Ishikawa (cell line): ENCODE results near the gene CTNND2.

Experiments used
- CEBPB ChIP-seq: IDR thresholded peaks from 2 replicates; pipeline ENCODE4 v1.6.1; 2012
- CREB1 ChIP-seq: IDR thresholded peaks from 2 replicates; pipeline ENCODE4 v1.6.1; 2012; ENCODE audit warnings: low read depth
- EGR1 ChIP-seq: IDR thresholded peaks from 2 replicates; pipeline ENCODE4 v1.6.1; 2012
- EP300 ChIP-seq: IDR thresholded peaks from 2 replicates; pipeline ENCODE4 v1.6.1; 2012; ENCODE audit warnings: borderline replicate concordance
- FOXM1 ChIP-seq: IDR thresholded peaks from 2 replicates; pipeline ENCODE4 v1.6.1; 2012; ENCODE audit warnings: low read depth, borderline replicate concordance
- NFIC ChIP-seq: IDR thresholded peaks from 2 replicates; pipeline ENCODE4 v1.6.1; 2012
- RAD21 ChIP-seq: IDR thresholded peaks from 2 replicates; pipeline ENCODE4 v1.6.1; 2012; ENCODE audit warnings: low read depth
- TAF1 ChIP-seq: IDR thresholded peaks from 2 replicates; pipeline ENCODE4 v1.6.1; 2012; ENCODE audit warnings: low read depth, mild to moderate bottlenecking
- TCF12 ChIP-seq: IDR thresholded peaks from 2 replicates; pipeline ENCODE4 v1.6.1; 2012; ENCODE audit warnings: low read depth
- TEAD4 ChIP-seq: IDR thresholded peaks from 2 replicates; pipeline ENCODE4 v1.6.1; 2012
- USF1 ChIP-seq: IDR thresholded peaks from 2 replicates; pipeline ENCODE4 v1.6.1; 2012
- YY1 ChIP-seq: IDR thresholded peaks from 2 replicates; pipeline ENCODE4 v1.6.1; 2012; ENCODE audit warnings: low read depth
- ZBTB7A ChIP-seq: IDR thresholded peaks from 2 replicates; pipeline ENCODE4 v1.6.1; 2012; ENCODE audit warnings: low read depth
- TF ChIP-seq, protein P1 (sequence below): IDR thresholded peaks from 2 replicates; pipeline ENCODE4 v1.6.1; 2012; ENCODE audit warnings: low read depth, mild to moderate bottlenecking
- TF ChIP-seq, protein P2 (sequence below): IDR thresholded peaks from 2 replicates; pipeline ENCODE4 v1.6.1; 2012

CTNND2 gene

DNA sequence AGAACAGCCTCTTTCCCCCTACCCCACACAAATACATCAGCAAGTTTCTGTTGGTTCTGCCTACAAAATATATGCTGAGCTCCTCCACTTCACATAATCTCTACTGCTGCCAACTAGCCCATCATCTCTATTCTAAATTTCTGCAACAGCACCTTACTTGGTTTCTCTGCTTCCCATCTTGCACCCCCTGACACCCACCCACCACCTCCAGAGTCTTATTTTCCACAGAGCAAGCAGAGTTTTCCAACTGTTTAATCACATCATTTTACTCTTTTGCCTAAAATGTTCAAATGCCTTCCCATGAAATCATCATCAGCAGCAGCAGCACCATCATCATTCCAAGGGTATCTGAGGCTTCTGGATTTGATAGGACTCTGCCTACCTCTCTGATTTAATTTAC lies 295.7 kb downstream of the CTNND2 start:
- no peak for TF ChIP-seq FOXM1
- no peak for TF ChIP-seq EP300
- TF ChIP-seq CREB1 = no peak
- no peak for TF ChIP-seq YY1
- no peak for TF ChIP-seq TCF12
- no peak for TF ChIP-seq RAD21
- TF ChIP-seq USF1 = no peak
- no peak for TF ChIP-seq TAF1
- no peak for TF ChIP-seq EGR1
- no peak for TF ChIP-seq NFIC
- TF ChIP-seq, protein P1, sequence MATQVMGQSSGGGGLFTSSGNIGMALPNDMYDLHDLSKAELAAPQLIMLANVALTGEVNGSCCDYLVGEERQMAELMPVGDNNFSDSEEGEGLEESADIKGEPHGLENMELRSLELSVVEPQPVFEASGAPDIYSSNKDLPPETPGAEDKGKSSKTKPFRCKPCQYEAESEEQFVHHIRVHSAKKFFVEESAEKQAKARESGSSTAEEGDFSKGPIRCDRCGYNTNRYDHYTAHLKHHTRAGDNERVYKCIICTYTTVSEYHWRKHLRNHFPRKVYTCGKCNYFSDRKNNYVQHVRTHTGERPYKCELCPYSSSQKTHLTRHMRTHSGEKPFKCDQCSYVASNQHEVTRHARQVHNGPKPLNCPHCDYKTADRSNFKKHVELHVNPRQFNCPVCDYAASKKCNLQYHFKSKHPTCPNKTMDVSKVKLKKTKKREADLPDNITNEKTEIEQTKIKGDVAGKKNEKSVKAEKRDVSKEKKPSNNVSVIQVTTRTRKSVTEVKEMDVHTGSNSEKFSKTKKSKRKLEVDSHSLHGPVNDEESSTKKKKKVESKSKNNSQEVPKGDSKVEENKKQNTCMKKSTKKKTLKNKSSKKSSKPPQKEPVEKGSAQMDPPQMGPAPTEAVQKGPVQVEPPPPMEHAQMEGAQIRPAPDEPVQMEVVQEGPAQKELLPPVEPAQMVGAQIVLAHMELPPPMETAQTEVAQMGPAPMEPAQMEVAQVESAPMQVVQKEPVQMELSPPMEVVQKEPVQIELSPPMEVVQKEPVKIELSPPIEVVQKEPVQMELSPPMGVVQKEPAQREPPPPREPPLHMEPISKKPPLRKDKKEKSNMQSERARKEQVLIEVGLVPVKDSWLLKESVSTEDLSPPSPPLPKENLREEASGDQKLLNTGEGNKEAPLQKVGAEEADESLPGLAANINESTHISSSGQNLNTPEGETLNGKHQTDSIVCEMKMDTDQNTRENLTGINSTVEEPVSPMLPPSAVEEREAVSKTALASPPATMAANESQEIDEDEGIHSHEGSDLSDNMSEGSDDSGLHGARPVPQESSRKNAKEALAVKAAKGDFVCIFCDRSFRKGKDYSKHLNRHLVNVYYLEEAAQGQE = no peak
- no peak for TF ChIP-seq ZBTB7A
- TF ChIP-seq, protein P2, sequence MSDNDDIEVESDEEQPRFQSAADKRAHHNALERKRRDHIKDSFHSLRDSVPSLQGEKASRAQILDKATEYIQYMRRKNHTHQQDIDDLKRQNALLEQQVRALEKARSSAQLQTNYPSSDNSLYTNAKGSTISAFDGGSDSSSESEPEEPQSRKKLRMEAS = no peak
- no peak for TF ChIP-seq TEAD4
- no peak for TF ChIP-seq CEBPB

DNA sequence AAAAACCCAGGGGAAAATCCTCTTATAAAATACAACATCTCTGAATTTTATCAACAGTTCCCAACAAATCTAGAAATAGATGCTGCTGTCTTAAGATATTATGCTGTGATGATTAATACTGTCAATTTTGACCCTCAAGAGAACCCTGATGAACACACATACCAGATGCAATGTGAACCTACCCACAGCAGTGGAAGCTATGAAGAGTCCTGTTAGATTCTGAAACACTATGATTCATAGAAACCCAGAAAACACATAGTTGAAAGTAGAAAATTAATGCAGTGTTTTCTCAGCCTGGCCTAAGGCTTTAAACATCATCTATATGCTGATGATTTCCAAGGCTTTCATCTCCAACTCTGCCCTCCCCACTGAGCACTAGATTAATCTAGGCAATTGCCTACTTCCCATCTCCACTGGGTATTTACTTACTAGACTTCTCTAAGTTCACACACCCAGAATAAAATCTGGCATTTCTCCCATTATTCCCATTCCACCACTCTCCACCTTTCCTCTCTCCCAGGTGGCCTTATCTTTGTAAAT lies 296.2 kb downstream of the CTNND2 start:
- TF ChIP-seq FOXM1 (no peak), NFIC (no peak), TAF1 (no peak), USF1 (no peak), ZBTB7A (no peak), CEBPB (no peak), RAD21 (no peak), EGR1 (no peak), TEAD4 (no peak), TCF12 (no peak), YY1 (no peak), EP300 (no peak), CREB1 (no peak)
- TF ChIP-seq, protein P2 = no peak
- TF ChIP-seq, protein P1 = no peak

DNA sequence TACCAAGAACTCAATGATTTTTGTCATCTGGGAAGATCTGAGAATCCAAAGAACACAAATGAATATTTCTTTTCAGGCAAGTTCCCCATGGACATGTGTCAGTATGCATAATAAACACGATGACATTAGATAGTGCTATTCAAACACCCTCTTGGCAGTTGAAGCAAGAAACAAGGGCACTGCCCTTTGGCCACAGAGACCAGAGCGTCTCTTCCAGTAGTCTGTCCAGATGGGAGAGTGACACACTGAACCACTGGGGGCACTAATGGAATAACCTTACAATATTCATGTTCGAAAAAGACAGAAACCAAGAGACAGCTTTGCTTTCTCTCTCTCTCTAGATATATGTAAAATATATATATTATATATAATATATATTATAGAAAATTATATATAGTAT lies 301.9 kb downstream of the CTNND2 start:
- no peak for TF ChIP-seq USF1
- no peak for TF ChIP-seq TEAD4
- no peak for TF ChIP-seq CEBPB
- TF ChIP-seq FOXM1 = no peak
- no peak for TF ChIP-seq EGR1
- TF ChIP-seq RAD21 = no peak
- TF ChIP-seq CREB1 = no peak
- no peak for TF ChIP-seq ZBTB7A
- no peak for TF ChIP-seq TAF1
- no peak for TF ChIP-seq TCF12
- no peak for TF ChIP-seq YY1

- TF ChIP-seq TEAD4 (no peak), CREB1 (no peak), FOXM1 (no peak), YY1 (no peak), EP300 (no peak), TAF1 (no peak), USF1 (no peak), EGR1 (no peak)
These were observed 304.7 kb downstream of the CTNND2 start for GRCh38 chr5:11599499-11599898.

DNA sequence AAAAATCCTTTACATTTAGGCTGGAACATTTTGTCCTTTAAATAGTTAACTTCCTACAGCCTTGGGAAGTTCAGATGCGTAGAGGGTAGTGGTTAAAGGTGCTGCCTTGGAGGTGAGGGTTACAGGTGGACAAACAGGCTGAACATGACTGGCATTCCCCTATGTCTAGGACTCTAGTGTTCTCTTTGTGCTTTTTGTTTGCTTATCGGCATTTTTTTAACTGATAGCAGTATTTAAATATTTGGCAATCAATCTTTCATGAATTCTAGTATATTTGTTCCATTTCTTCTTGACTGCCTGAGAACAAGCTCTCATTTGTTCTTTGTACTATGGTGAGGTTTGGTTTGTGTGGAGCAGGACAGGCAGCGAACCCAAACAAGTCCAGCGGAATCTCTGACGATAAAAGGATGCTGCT lies 307.6 kb downstream of the CTNND2 start:
- TF ChIP-seq TCF12 (no peak), NFIC (no peak), CREB1 (no peak), TAF1 (no peak), EP300 (no peak), TEAD4 (no peak), CEBPB (no peak), FOXM1 (no peak), YY1 (no peak), EGR1 (no peak), USF1 (no peak), ZBTB7A (no peak), RAD21 (no peak)
- TF ChIP-seq, protein P2 = no peak
- TF ChIP-seq, protein P1 = no peak
